ENCODE measurements around the gene UBE2V1.

DNA sequence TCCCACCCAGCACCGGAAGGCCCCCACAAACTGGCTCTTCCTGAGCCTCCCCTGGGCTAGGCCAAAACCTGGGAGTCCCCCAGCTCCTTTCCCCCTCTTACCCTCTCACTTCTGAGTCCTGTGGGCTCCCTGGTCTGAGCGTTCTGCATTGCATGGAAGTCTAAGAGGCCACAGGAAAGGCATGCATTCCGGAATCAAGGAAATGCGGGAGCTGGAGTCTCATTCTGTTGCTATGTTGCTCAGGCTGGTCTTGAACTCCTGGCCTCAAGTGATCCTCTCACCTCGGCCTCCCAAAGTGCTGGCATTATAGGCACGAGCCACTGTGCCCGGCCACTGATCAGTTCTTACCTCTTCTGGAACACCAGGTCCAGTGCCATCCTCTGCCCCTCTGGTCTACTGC is 45.9 kb downstream of the UBE2V1 start:
- TF ChIP-seq CTCF (IDR thresholded peaks at IDR 0.05; ENCODE audit: low read depth, low read length) (no peak), EZH2phosphoT487 (IDR thresholded peaks at IDR 0.05; ENCODE audit: low read depth) (no peak)
